Germinal center (tissue), 1 donor: ENCODE measurements around the gene KLHL30.
"Not testable (repeated sequence)": the region's sequence is repeated elsewhere in the genome, so short reads cannot be mapped to it uniquely, and the experiment has no call there.

Source experiments
- DNase-seq: peaks from one replicate; pipeline ENCODE4 v3.0.0; 2012; ENCODE audit warnings: mixed read lengths, low spot score

KLHL30 gene

DNA sequence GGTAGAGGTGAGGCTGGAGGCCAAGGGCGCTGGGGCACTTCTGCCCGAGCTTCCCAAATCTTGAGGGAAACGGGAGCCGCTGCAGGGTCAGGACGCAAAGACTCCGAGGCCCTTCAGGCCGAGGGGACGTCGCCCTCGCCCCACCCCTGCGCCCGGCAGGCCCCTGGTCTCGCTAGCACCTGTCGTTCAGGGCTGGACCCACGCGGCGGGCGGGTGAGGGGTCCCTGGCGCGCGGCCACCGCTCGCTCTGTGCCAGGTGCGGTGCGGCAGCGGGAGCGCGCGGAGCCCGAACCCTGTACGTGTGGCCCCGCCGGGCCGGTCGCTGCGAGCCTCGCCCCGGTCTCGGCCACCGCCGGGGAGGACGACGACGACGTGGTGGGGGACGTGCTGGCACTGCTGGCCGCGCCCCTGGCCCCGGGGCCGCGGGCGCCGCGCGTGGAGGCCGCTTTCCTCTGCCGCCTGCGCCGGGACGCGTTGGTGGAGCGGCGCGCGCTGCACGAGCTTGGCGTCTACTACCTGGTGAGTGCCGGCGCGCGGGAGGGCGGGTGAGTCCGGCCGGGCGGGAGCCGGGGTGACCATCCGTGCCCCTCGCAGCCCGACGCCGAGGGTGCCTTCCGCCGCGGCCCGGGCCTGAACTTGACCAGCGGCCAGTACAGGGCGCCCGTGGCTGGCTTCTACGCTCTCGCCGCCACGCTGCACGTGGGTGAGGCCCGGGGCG is 25.2 kb downstream of the KLHL30 start:
- no peak for DNase-seq

- no peak for DNase-seq
These were observed 26.4 kb downstream of the KLHL30 start for GRCh38 chr2:238164906-238165287.

- DNase-seq: no peak
These were observed 26.9 kb downstream of the KLHL30 start for GRCh38 chr2:238165288-238165921.

- DNase-seq: no peak
These were observed 28.2 kb downstream of the KLHL30 start for GRCh38 chr2:238166391-238167343.

DNA sequence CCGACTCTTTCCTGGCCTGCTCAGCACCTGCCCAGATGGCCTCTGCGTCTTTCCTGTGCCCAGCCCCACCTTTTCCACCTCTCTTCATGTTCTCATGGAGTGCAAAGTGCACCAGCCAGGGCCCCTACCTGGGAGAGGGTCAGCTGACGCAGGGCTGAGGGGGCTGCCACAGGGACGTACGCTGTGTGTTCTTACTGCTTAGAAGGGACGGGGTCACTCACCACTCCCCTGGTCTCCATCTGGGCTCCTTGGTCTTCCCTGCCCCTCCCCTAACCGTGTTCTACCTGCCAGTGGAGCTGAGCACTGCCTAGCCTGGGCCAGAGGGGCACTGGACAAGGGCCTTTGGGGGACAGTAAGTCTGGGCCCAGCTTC is 28.9 kb downstream of the KLHL30 start:
- no peak for DNase-seq

DNA sequence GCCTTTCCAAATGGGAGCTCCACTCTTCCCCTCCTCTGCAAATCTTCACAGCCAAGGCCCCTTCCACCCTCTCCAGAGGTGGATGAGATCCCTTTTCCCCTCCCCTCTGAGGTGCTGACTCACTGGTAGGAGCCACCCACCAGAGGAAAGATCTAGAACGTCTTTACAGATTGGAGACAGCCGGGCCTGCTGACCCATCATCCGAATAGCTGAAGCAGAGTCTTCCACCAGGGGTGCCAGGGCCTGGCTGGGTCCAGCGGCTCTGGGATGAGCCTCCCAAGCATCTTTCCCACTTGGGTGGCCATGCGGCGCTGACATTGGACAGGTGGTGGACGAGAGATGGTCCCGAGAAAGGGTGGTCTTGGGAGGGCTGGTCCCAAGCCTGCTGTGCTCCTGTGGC is 29.3 kb downstream of the KLHL30 start:
- DNase-seq: no peak

GRCh38 chr2:238168196-238169047 is 30.0 kb downstream of the KLHL30 start:
- no peak for DNase-seq

GRCh38 chr2:238169048-238169707 is 30.7 kb downstream of the KLHL30 start:
- no peak for DNase-seq

DNA sequence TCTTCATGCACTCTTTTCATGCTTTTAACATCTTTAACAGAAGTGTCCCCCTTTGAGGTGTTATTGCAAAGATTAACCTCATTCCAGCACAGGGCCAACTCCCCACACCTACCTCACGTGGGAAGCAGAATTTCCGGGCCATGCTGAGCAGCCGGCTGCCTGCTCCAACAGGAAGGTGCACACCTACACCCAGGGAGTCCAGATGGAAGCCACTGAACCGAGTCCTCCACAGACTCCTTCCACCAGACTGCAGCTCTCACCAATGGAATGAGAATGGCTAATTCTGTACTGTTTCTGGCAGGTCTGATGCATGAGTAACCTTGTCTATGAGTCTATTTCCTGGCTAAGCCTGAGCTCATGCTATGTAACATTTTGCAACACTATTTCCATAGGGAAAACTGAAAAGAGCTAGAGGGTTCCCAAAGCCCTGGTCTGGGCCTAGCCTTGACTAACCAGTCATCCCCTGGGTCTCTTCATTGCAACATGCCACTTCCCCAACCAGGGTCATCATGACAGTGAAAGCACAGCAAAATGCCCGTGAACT is 31.3 kb downstream of the KLHL30 start:
- DNase-seq: no peak

GRCh38 chr2:238170386-238171071 is 32.1 kb downstream of the KLHL30 start:
- no peak for DNase-seq

DNA sequence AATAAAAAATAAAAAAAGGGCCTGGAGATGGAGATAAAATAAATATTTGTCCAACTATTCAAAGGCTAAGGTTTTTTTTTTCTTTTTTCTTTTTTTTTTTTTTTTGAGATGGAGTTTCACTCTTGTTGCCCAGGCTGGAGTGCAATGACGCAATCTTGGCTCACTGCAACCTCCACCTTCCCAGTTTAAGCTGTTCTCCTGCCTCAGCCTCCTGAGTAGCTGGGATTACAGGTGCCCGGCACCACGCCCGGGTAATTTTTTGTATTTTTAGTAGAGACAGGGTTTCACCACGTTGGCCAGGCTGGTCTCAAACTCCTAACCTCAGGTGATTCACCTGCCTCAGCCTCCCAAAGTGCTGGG is 32.6 kb downstream of the KLHL30 start:
- not testable (repeated sequence) for DNase-seq

DNA sequence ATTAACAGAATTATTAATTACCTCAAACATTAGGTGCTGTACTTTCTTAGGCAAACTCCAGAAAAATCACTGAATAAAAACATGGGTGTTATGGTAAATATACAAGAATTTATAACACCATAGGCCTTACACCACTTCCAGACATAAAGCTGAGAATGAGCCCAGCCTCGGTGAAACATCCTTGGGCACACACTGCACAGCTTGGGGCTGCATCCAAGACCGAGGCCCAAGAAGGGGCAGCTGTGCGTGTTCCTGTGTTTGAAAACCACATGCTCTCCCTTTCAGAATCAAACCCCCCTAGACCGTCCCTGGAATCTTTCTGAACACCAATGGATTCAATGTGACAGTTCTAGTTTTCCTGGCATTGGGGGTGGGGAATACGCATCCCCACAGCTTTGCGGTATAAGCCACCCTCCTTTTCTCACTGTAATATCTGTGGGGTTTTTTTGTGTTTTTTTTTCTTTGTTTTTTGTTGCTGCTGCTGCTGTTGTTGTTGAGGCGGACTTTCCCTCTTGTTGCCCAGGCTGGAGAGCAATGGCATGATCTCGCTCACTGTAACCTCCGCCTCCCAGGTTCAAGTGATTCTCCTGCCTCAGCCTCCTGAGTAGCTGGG is 33.2 kb downstream of the KLHL30 start:
- DNase-seq: no peak

DNA sequence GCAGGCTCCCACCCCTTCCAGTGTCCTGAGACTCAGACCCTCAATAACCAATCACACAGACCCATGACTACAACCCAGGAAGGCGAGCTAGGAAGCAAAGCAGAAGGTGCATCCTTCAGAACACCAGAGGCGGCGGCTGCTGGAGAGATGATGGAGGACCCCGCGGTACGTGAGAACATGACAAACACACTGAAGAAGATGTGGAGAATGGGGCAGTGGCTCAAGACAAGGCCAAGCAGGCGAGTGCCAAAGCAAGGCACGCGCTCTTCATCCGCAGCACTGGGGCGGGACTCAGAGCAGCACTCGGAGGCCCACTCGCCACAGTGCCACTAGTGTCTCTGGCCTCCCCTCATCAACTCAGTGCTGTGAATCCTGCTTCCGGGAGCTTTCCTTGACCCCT is 34.0 kb downstream of the KLHL30 start:
- no peak for DNase-seq

DNA sequence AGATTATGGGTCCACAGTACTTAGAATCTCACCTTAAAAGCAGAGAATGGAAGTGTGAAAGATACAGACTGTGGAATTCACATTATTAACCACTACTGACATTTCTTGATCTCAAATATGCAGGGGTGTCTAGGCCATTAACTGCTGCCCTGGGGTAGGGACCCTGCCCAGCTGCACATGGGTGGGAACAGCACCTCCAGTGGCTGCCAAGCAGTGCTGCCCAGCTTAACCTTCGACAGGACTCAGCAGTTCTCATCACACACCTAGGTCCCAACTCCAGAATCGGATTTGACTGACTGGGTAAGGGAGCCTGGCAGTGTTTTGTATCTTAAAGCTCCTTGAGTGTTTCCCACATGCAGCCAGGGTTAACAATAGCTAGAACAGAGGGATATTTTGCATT is 35.2 kb downstream of the KLHL30 start:
- no peak for DNase-seq

DNA sequence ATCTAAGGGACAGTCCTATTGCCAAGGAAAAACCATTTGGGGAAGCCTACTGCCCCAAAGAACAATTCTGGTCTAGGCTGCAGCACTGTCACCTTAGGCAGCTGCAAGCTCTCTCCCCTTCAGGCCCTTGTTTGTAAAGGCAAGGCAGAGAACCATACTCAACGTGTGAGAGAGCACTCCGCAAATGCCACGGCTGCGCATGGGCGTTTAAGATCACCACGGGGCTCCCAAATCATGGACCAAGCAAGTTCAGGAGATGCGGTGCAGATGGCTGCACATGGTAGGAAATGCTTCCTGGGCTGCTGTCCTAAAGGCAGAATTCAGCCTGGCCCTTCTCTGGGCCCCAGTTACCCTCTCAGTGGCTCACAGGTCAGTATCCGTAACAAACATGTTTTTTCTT is 35.8 kb downstream of the KLHL30 start:
- no peak for DNase-seq

DNA sequence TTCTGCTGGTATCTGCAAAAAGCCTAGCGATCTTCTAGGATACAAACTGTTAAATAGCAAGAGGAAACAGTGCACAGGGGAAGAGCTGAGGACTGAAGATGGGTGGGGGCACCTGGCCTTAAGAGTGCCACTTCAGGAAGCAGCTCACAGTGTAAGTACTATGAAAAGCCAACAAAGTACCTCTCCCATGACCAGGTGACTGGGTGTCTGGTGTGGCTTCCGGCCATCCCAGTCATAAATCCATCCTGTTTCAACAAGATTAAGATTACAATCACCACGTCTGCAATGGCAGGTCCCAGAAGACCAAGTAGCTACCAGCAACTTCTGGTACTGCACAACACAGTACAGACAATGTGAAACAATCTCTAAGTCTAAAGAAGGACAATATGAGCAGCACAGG is 36.2 kb downstream of the KLHL30 start:
- DNase-seq: no peak

GRCh38 chr2:238176613-238177012 is 38.1 kb downstream of the KLHL30 start:
- DNase-seq: no peak

DNA sequence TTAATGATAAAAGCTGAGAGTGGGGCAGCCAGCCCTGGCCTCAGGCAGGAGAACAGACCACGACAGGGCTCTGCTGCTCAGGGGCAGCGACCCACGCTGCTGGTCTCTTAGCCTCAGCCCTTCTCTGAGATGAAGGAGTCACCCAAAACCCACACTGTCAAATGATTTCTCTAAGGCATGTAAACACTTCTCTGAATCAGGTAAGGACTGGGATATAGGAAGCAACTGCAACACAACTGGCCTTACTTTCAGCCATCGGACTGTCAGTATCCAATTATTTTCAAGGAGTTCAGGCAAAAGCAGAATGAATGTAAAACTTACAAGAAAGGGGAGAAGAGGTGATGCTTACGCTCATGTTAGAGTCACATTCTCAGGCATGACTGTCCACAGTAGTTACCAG is 42.1 kb downstream of the KLHL30 start:
- DNase-seq: no peak

DNA sequence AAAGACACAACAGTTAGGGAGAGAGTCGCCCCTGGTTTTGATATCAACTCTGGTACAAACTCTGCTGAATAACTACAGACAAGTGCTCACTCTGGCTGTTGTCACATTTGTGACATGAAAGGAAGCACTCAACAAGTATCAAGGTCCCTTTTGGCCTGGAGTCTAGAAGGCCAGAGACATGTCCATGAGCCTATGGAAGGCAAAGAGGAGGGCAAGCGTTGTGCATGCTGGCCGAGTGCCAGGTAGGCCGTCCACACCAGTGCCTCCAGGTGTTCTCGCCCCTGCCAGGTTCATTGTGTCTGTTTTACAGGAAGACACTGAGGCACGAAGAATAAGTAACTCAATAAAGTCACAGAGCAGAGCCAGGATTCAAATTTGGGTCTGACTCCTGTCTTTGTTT is 43.9 kb downstream of the KLHL30 start:
- no peak for DNase-seq

DNA sequence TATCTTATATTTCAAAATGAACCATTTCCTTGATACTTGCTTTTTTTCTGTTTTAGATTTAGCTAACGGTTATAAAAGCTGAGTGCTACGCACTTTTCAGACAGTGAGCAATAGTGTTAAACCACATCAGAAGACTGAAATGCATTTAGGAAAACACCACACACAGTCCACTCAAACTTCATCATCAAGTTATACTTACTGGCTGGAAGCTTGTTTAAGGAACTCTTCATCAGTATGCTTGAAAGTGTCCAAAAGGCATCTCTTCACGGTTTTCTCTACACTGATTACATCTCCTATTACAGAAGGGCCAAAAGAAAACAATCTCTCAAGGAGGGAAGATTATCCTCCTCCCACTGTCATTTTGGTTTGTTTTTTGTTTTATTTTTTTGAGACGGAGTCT is 45.4 kb downstream of the KLHL30 start:
- no peak for DNase-seq
